ENCODE data around the gene MRPS34.

The MRPS34 gene

GRCh38 chr16:1781254-1781653 is 8.3 kb upstream of the MRPS34 start:
- no peak for DNase-seq

- no peak for DNase-seq
These were observed 7.7 kb upstream of the MRPS34 start for GRCh38 chr16:1780677-1781072.

GRCh38 chr16:1779741-1780676 is 7.1 kb upstream of the MRPS34 start:
- DNase-seq = no peak

- peak; percentile 15 for DNase-seq
These were observed 6.3 kb upstream of the MRPS34 start for GRCh38 chr16:1779234-1779701.

GRCh38 chr16:1778200-1779179 is 5.6 kb upstream of the MRPS34 start:
- DNase-seq = peak; percentile 15

- no peak for DNase-seq
These were observed 4.7 kb upstream of the MRPS34 start for GRCh38 chr16:1777375-1778199.

GRCh38 chr16:1776991-1777374 is 4.0 kb upstream of the MRPS34 start:
- no peak for DNase-seq

- DNase-seq = no peak
These were observed 3.7 kb upstream of the MRPS34 start for GRCh38 chr16:1776672-1776955.

GRCh38 chr16:1775846-1776671 is 3.1 kb upstream of the MRPS34 start:
- no peak for DNase-seq

GRCh38 chr16:1775006-1775845 is 2.3 kb upstream of the MRPS34 start:
- DNase-seq = no peak

- no peak for DNase-seq
These were observed 1.5 kb upstream of the MRPS34 start for GRCh38 chr16:1774448-1774780.

- no peak for DNase-seq
These were observed 941 bp upstream of the MRPS34 start for GRCh38 chr16:1773703-1774447.

- DNase-seq = no peak
These were observed 499 bp downstream of the MRPS34 start, which contains the start of gene EME2 for GRCh38 chr16:1772362-1772907. Gene EME2, plus strand, starts transcription at chr16:1772810. Its CDS starts 418 bp downstream, at chr16:1773228.

- DNase-seq = no peak
These were observed 1.0 kb downstream of the MRPS34 start for GRCh38 chr16:1771864-1772361.

GRCh38 chr16:1771188-1771863 is 1.6 kb downstream of the MRPS34 start, which contains the start of gene NME3:
Gene NME3, minus strand, starts transcription at chr16:1771543. Its CDS starts 9 bp downstream, at chr16:1771534.
- peak; percentile 84 for DNase-seq

GRCh38 chr16:1770328-1771187 is 2.4 kb downstream of the MRPS34 start:
- no peak for DNase-seq

- no peak for DNase-seq
These were observed 3.3 kb downstream of the MRPS34 start for GRCh38 chr16:1769402-1770300.
